ENCODE measurements around the gene CAMK1G.

- TF ChIP-seq EZH2 (IDR thresholded peaks at IDR 0.05) (no peak), CBX3 (IDR thresholded peaks at IDR 0.05; ENCODE audit: low read depth) (no peak), EZH2phosphoT487 (IDR thresholded peaks at IDR 0.05; ENCODE audit: borderline replicate concordance) (no peak), POLR2A (IDR thresholded peaks at IDR 0.05; ENCODE audit: borderline replicate concordance, extremely low read depth, insufficient read depth, insufficient read length) (no peak), SP1 (IDR thresholded peaks at IDR 0.05; ENCODE audit: low read depth) (no peak), CEBPB (IDR thresholded peaks at IDR 0.05; ENCODE audit: low read depth) (no peak), ZNF274 (IDR thresholded peaks at IDR 0.05; ENCODE audit: low read depth, low read length) (no peak)
- TF ChIP-seq, protein P1, sequence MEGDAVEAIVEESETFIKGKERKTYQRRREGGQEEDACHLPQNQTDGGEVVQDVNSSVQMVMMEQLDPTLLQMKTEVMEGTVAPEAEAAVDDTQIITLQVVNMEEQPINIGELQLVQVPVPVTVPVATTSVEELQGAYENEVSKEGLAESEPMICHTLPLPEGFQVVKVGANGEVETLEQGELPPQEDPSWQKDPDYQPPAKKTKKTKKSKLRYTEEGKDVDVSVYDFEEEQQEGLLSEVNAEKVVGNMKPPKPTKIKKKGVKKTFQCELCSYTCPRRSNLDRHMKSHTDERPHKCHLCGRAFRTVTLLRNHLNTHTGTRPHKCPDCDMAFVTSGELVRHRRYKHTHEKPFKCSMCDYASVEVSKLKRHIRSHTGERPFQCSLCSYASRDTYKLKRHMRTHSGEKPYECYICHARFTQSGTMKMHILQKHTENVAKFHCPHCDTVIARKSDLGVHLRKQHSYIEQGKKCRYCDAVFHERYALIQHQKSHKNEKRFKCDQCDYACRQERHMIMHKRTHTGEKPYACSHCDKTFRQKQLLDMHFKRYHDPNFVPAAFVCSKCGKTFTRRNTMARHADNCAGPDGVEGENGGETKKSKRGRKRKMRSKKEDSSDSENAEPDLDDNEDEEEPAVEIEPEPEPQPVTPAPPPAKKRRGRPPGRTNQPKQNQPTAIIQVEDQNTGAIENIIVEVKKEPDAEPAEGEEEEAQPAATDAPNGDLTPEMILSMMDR (IDR thresholded peaks at IDR 0.05 in 2 of 3, conservative IDR thresholded peaks at IDR 0.05 in 1 of 3; ENCODE audit: borderline replicate concordance in 1 of 3, insufficient read depth in 1 of 3, low read depth in 2 of 3, low read length in 2 of 3) = no peak
- TF ChIP-seq, protein P2, sequence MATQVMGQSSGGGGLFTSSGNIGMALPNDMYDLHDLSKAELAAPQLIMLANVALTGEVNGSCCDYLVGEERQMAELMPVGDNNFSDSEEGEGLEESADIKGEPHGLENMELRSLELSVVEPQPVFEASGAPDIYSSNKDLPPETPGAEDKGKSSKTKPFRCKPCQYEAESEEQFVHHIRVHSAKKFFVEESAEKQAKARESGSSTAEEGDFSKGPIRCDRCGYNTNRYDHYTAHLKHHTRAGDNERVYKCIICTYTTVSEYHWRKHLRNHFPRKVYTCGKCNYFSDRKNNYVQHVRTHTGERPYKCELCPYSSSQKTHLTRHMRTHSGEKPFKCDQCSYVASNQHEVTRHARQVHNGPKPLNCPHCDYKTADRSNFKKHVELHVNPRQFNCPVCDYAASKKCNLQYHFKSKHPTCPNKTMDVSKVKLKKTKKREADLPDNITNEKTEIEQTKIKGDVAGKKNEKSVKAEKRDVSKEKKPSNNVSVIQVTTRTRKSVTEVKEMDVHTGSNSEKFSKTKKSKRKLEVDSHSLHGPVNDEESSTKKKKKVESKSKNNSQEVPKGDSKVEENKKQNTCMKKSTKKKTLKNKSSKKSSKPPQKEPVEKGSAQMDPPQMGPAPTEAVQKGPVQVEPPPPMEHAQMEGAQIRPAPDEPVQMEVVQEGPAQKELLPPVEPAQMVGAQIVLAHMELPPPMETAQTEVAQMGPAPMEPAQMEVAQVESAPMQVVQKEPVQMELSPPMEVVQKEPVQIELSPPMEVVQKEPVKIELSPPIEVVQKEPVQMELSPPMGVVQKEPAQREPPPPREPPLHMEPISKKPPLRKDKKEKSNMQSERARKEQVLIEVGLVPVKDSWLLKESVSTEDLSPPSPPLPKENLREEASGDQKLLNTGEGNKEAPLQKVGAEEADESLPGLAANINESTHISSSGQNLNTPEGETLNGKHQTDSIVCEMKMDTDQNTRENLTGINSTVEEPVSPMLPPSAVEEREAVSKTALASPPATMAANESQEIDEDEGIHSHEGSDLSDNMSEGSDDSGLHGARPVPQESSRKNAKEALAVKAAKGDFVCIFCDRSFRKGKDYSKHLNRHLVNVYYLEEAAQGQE (IDR thresholded peaks at IDR 0.05; ENCODE audit: low read depth) = no peak
These were observed 22.6 kb upstream of the CAMK1G start for GRCh38 chr1:209560952-209561351.
